IMR-90 (cell line): Measurements from ENCODE around the gene TTC28. TPM values are rescaled to one million over a fixed set of nuclear protein-coding genes. Genes with fewer than 3 reads are reported as not detected.

Experiments used
- ATAC-seq: fragments of 200-7000 bp; cut with Tn5 transposase; 2 replicates; pipeline ENCODE4 v1.9.1; 2020; ENCODE audit warnings: low read depth, mild to moderate bottlenecking, moderate library complexity
- BruUV-seq: library from RNA; stranded (reverse); fragments of 400-500 nt; replicated peaks from 2 replicates; lab custom pipeline; 2021; lab: Mats Ljungman, UMichigan
- CTCF ChIA-PET: fragments of 300-600 bp; formaldehyde crosslinking; extraction: SDS; loops from one replicate; lab custom pipeline; 2021; ENCODE audit warnings: antibody characterized with exemption; lab: Yijun Ruan, JAX
- POLR2A ChIA-PET: fragments of 300-600 bp; sonication (Branson Sonifier 250); formaldehyde crosslinking; loops from one replicate; lab custom pipeline; 2022; ENCODE audit warnings: antibody characterized with exemption; ENCODE audit not compliant: unreplicated experiment; lab: Charles Lee
- DNase-seq: peaks from one replicate; pipeline ENCODE4 v3.0.0; 2013
- H2AFZ ChIP-seq: replicated peaks from 2 replicates; pipeline ENCODE3; 2013; ENCODE audit warnings: low read length, mild to moderate bottlenecking; ENCODE audit not compliant: poor library complexity
- H2AK5ac ChIP-seq: 2 replicates; pipeline ENCODE4 v1.6.1; 2013; ENCODE audit warnings: low read depth, low read length, inconsistent platforms
- H2AK9ac ChIP-seq: replicated peaks from 2 replicates; pipeline ENCODE3; 2013; ENCODE audit warnings: mild to moderate bottlenecking, low read depth, low read length, moderate library complexity; ENCODE audit not compliant: poor library complexity
- H2BK120ac ChIP-seq: 2 replicates; pipeline ENCODE4 v1.6.1; 2013; ENCODE audit warnings: low read depth, low read length, inconsistent platforms
- H2BK15ac ChIP-seq: 3 replicates; pipeline ENCODE4 v1.6.1; 2013; ENCODE audit warnings: low read depth, low read length, inconsistent platforms
- H2BK20ac ChIP-seq: 2 replicates; pipeline ENCODE4 v1.6.1; 2013; ENCODE audit warnings: low read depth, mild to moderate bottlenecking, inconsistent platforms, low read length, moderate library complexity
- H2BK5ac ChIP-seq: 2 replicates; pipeline ENCODE4 v1.6.1; 2013; ENCODE audit warnings: mild to moderate bottlenecking, low read depth, low read length, inconsistent platforms; ENCODE audit not compliant: poor library complexity, severe bottlenecking
- H3K14ac ChIP-seq: replicated peaks from 2 replicates; pipeline ENCODE4 v1.6.1; 2013; ENCODE audit warnings: low read depth, low read length, inconsistent platforms
- H3K18ac ChIP-seq: 2 replicates; pipeline ENCODE4 v1.6.1; 2013; ENCODE audit warnings: low read depth, low read length, control low read depth
- H3K23ac ChIP-seq: 2 replicates; pipeline ENCODE4 v1.6.1; 2013; ENCODE audit warnings: low read depth, low read length, inconsistent platforms
- H3K27ac ChIP-seq: 2 replicates; pipeline ENCODE4 v1.5.1; 2013; ENCODE audit warnings: mild to moderate bottlenecking, control low read depth, low read length; ENCODE audit not compliant: insufficient read depth
- H3K27me3 ChIP-seq: 2 replicates; pipeline ENCODE4 v1.6.1; 2013; ENCODE audit warnings: low read length; ENCODE audit not compliant: control insufficient read depth, insufficient read depth
- H3K36me3 ChIP-seq: 2 replicates; pipeline ENCODE4 v1.6.1; 2013; ENCODE audit warnings: low read length, mixed read lengths; ENCODE audit not compliant: control insufficient read depth, insufficient read depth
- H3K4ac ChIP-seq: 2 replicates; pipeline ENCODE4 v1.6.1; 2013; ENCODE audit warnings: low read depth, low read length, inconsistent platforms
- H3K4me1 ChIP-seq: 2 replicates; pipeline ENCODE4 v1.6.1; 2013; ENCODE audit warnings: low read length, mixed read lengths; ENCODE audit not compliant: control insufficient read depth, insufficient read depth
- H3K4me2 ChIP-seq: 2 replicates; pipeline ENCODE4 v1.6.1; 2013; ENCODE audit warnings: low read depth, mild to moderate bottlenecking, control low read depth, low read length, moderate library complexity
- H3K4me3 ChIP-seq: 2 replicates; pipeline ENCODE4 v1.5.1; 2013; ENCODE audit warnings: low read depth, mild to moderate bottlenecking, control low read depth, low read length, moderate library complexity; ENCODE audit not compliant: insufficient read depth
- H3K56ac ChIP-seq: 2 replicates; pipeline ENCODE4 v1.6.1; 2013; ENCODE audit warnings: low read length, inconsistent platforms; ENCODE audit not compliant: insufficient read depth; ENCODE audit errors: extremely low read depth
- H3K79me1 ChIP-seq, 2 experiments: 2 replicates each; pipeline ENCODE4 v1.6.1; 2013; ENCODE audit warnings: low read length in 2 of 2, inconsistent platforms in 1 of 2, low read depth in 1 of 2
- H3K9ac ChIP-seq: 2 replicates; pipeline ENCODE4 v1.6.1; 2013; ENCODE audit warnings: low read depth, low read length, control low read depth
- H3K9me1 ChIP-seq: 2 replicates; pipeline ENCODE4 v1.6.1; 2013; ENCODE audit warnings: low read length, inconsistent platforms; ENCODE audit not compliant: insufficient read depth
- H3K9me3 ChIP-seq: 2 replicates; pipeline ENCODE4 v1.6.1; 2013; ENCODE audit warnings: low read length; ENCODE audit not compliant: control insufficient read depth, insufficient read depth
- H4K20me1 ChIP-seq: 2 replicates; pipeline ENCODE4 v1.6.1; 2013; ENCODE audit warnings: low read length, inconsistent platforms; ENCODE audit not compliant: insufficient read depth
- H4K5ac ChIP-seq: 2 replicates; pipeline ENCODE4 v1.6.1; 2013; ENCODE audit warnings: mild to moderate bottlenecking, low read depth, low read length, control low read depth
- H4K8ac ChIP-seq, 2 experiments: 2 replicates each; pipeline ENCODE4 v1.6.1; 2013; ENCODE audit warnings: low read depth in 2 of 2, low read length in 2 of 2, control low read depth in 1 of 2, inconsistent platforms in 1 of 2
- H4K91ac ChIP-seq: 2 replicates; pipeline ENCODE4 v1.6.1; 2013; ENCODE audit warnings: low read depth, low read length, inconsistent platforms; ENCODE audit not compliant: insufficient read depth
- CTCF ChIP-seq: conservative IDR thresholded peaks from 2 replicates; pipeline ENCODE4 v1.5.1; 2012; ENCODE audit warnings: mild to moderate bottlenecking, low read depth, low read length, improper control_type of control experiment
- NFE2L2 ChIP-seq: fragments of 150-350 bp; IDR thresholded peaks from 2 replicates; pipeline ENCODE4 v1.6.1; 2016; ENCODE audit warnings: low read depth, mild to moderate bottlenecking, low read length
- RAD21 ChIP-seq: IDR thresholded peaks from 2 replicates; pipeline ENCODE4 v1.6.1; 2012; ENCODE audit warnings: low read length, improper control_type of control experiment
- WGBS, 2 experiments: methylation state at CpG; one replicate each; pipeline versions ENCODE4 v1.1.5 to v1.1.7; 2013; ENCODE audit warnings: missing lambda C conversion rate in 2 of 2; ENCODE audit not compliant: insufficient read length in 1 of 2; ENCODE audit errors: extremely low coverage in 2 of 2; 5-methylcytosine and 5-hydroxymethylcytosine counted together
- dilution Hi-C: fragments of 300-500 bp; cut with HindIII; formaldehyde crosslinking; loops from one replicate; pipeline ENCODE4 v1.14.3; 2018; ENCODE audit warnings: low sequenced_read_pairs; ENCODE audit not compliant: unreplicated experiment
- in situ Hi-C: fragments of 300-500 bp; cut with MboI; formaldehyde crosslinking; loops from 3 replicates; pipeline ENCODE4 v1.14.3; 2019; ENCODE audit warnings: low sequenced_read_pairs, inconsistent platforms, mixed read lengths
- intact Hi-C: fragments of 100-400 bp; cut with micrococcal nuclease; formaldehyde crosslinking; loops from 2 replicates; pipeline ENCODE4 v1.10.0; 2022
- polyA plus RNA-seq, 3 experiments: library from polyadenylated mRNA; depleted of rRNA; stranded (reverse); fragments of >200 nt; gene quantifications; 2 replicates each; pipeline ENCODE4 v1.2.3, GENCODE V29; 2012; ENCODE audit warnings: low replicate concordance in 1 of 3
- total RNA-seq: library from RNA; depleted of rRNA; stranded (reverse); fragments of >200 nt; gene quantifications from 2 replicates; pipeline ENCODE4 v1.2.3, GENCODE V29; 2012

The TTC28 gene
- total and polyA plus RNA-seq, 2 of the 4 experiments (the other 2 are of a cell fraction): 5.6 to 13.3 TPM

- Histone ChIP-seq H2BK20ac (no peak overlapping the region), H3K4me2 (peak overlapping the region; percentile 32; the same call in 1 of the 2 replicates), H3K9ac (no peak overlapping the region), H4K8ac (no peak overlapping the region; a peak in 1 of 4 replicates), H4K5ac (no peak overlapping the region), H4K20me1 (no peaks in the 10 kb centered on the region), H3K79me1 (peaks cover 0 to 8% of the 10 kb centered on the region in 2 experiments; a peak in 1 of 4 replicates), H3K23ac (no peak overlapping the region), H3K56ac (no peak overlapping the region), H3K4me1 (peaks cover 8% of the 10 kb centered on the region), H3K27me3 (no peaks in the 10 kb centered on the region), H2AK9ac (no peak overlapping the region), H3K14ac (no peak overlapping the region), H3K18ac (no peak overlapping the region), H2BK5ac (peak overlapping the region; percentile 23), H3K4me3 (no peak overlapping the region), H4K91ac (no peak overlapping the region), H2BK120ac (no peak overlapping the region), H2BK15ac (no peak overlapping the region), H3K9me1 (no peaks in the 10 kb centered on the region), H3K9me3 (no peaks in the 10 kb centered on the region), H2AK5ac (no peak overlapping the region), H3K27ac (no peak overlapping the region), H3K4ac (no peak overlapping the region), H3K36me3 (no peaks in the 10 kb centered on the region), H2AFZ (no peak overlapping the region)
- DNase-seq (peak; percentile 71), ATAC-seq (peak; percentile 79)
- intact Hi-C loops (no loop called here), dilution Hi-C loops (no loop called here), in situ Hi-C loops (no loop called here)
- TF ChIP-seq RAD21 (no peak), NFE2L2 (no peak), CTCF (no peak)
- no TSS peak for BruUV-seq
- CTCF ChIA-PET: no interaction called here
- POLR2A ChIA-PET: no interaction called here
- no CpG with 5 or more reads among the region's 3 CpGs for WGBS, 2 experiments
Measured at GRCh38 chr22:28410050-28410816, 269.4 kb downstream of the TTC28 start.
